ENCODE measurements around the gene VPS13C. TPM values are rescaled to one million over a fixed set of nuclear protein-coding genes. Genes with fewer than 3 reads are reported as not detected.

VPS13C gene
- polyA plus RNA-seq, 3 donors: 12.0 to 32.2 (median 18.4) TPM

- WGBS (ENCODE audit: insufficient coverage): 100% methylated on average over 1 of the region's 1 CpG
- no peak overlapping the region for H3K27ac Mint-ChIP-seq
- Histone ChIP-seq H2AFZ (ENCODE audit: insufficient read depth, low read depth, low read length, poor library complexity, severe bottlenecking) (no peak overlapping the region), H3K27ac (ENCODE audit: low read depth in 1 of 2, low read length in 2 of 2) (no peak overlapping the region), H3K4me2 (replicated peaks; ENCODE audit: extremely low read depth, low read length, poor library complexity, severe bottlenecking) (no peak overlapping the region), H3K4me3 (replicated peaks in 1 of 3; ENCODE audit: low read depth in 2 of 3, low read length in 3 of 3) (no peak overlapping the region), H3K79me2 (ENCODE audit: insufficient read depth, low read length) (no peaks in the 10 kb centered on the region), H3K36me3 (replicated peaks in 1 of 2; ENCODE audit: control insufficient read depth in 1 of 2, insufficient read depth in 2 of 2, low read length in 2 of 2) (no peaks in the 10 kb centered on the region), H4K20me1 (ENCODE audit: insufficient read depth, low read length) (no peaks in the 10 kb centered on the region), H3K9ac (ENCODE audit: insufficient read depth, low read length, poor library complexity, severe bottlenecking) (no peak overlapping the region), H3K27me3 (ENCODE audit: control insufficient read depth in 2 of 2, insufficient read depth in 2 of 2, low read length in 2 of 2) (no peaks in the 10 kb centered on the region), H3K4me1 (ENCODE audit: control insufficient read depth in 1 of 2, insufficient read depth in 2 of 2, low read length in 2 of 2) (no peaks in the 10 kb centered on the region), H3K9me3 (replicated peaks in 1 of 2; ENCODE audit: control insufficient read depth in 1 of 2, insufficient read depth in 1 of 2, low read length in 2 of 2) (no peaks in the 10 kb centered on the region)
- H3K9me3 Mint-ChIP-seq: peaks cover 0 to 17% (median 0%) of the 10 kb centered on the region in 7 donors
- peaks cover 2 to 7% (median 3%) of the 10 kb centered on the region in 3 donors for H3K27me3 Mint-ChIP-seq (ENCODE audit: low read depth in 3 of 3)
- no peaks in the 10 kb centered on the region for H3K4me1 Mint-ChIP-seq
- intact Hi-C loops (cut with micrococcal nuclease): no loop called here
- DNase-seq: no peak
- H3K4me3 Mint-ChIP-seq: no peak overlapping the region
- TF ChIP-seq CTCF (IDR thresholded peaks at IDR 0.05): no peak
- no peaks in the 10 kb centered on the region for H3K36me3 Mint-ChIP-seq
Measured at GRCh38 chr15:61824291-61824690, 236.0 kb downstream of the VPS13C start.

GRCh38 chr15:61822511-61822910, 237.7 kb downstream of the VPS13C start:
- Histone ChIP-seq H3K36me3 (replicated peaks in 1 of 2; ENCODE audit: control insufficient read depth in 1 of 2, insufficient read depth in 2 of 2, low read length in 2 of 2) (no peaks in the 10 kb centered on the region), H3K27ac (ENCODE audit: low read depth in 1 of 2, low read length in 2 of 2) (no peak overlapping the region), H3K9ac (ENCODE audit: insufficient read depth, low read length, poor library complexity, severe bottlenecking) (no peak overlapping the region), H3K79me2 (ENCODE audit: insufficient read depth, low read length) (no peaks in the 10 kb centered on the region), H3K27me3 (ENCODE audit: control insufficient read depth in 2 of 2, insufficient read depth in 2 of 2, low read length in 2 of 2) (no peaks in the 10 kb centered on the region), H3K4me3 (replicated peaks in 1 of 3; ENCODE audit: low read depth in 2 of 3, low read length in 3 of 3) (no peak overlapping the region), H3K9me3 (replicated peaks in 1 of 2; ENCODE audit: control insufficient read depth in 1 of 2, insufficient read depth in 1 of 2, low read length in 2 of 2) (no peaks in the 10 kb centered on the region), H4K20me1 (ENCODE audit: insufficient read depth, low read length) (no peaks in the 10 kb centered on the region), H3K4me1 (ENCODE audit: control insufficient read depth in 1 of 2, insufficient read depth in 2 of 2, low read length in 2 of 2) (no peaks in the 10 kb centered on the region), H2AFZ (ENCODE audit: insufficient read depth, low read depth, low read length, poor library complexity, severe bottlenecking) (no peak overlapping the region), H3K4me2 (replicated peaks; ENCODE audit: extremely low read depth, low read length, poor library complexity, severe bottlenecking) (no peak overlapping the region)
- no peak overlapping the region for H3K27ac Mint-ChIP-seq
- no peak overlapping the region for H3K4me3 Mint-ChIP-seq
- 100% methylated on average over 1 of the region's 3 CpGs for WGBS (ENCODE audit: insufficient coverage)
- no peaks in the 10 kb centered on the region for H3K36me3 Mint-ChIP-seq
- H3K4me1 Mint-ChIP-seq: no peaks in the 10 kb centered on the region
- H3K9me3 Mint-ChIP-seq: peaks cover 0 to 17% (median 2%) of the 10 kb centered on the region in 7 donors
- H3K27me3 Mint-ChIP-seq (ENCODE audit: low read depth in 3 of 3): peaks cover 2 to 12% (median 3%) of the 10 kb centered on the region in 3 donors
- no peak for DNase-seq
- TF ChIP-seq CTCF (IDR thresholded peaks at IDR 0.05): no peak
- intact Hi-C loops (cut with micrococcal nuclease): no loop called here

Measured in CD14-positive monocyte (primary cell).